NCI-H1694 treated with DMSO at 0.1 percent for 48 hours (cell line): ENCODE results near the gene FIGNL1.
"Not testable (repeated sequence)": the region's sequence is repeated elsewhere in the genome, so short reads cannot be mapped to it uniquely, and the experiment has no call there.

Experiments
- DNase-seq: peaks from one replicate; lab custom pipeline; 2025; lab: John Stamatoyannopoulos, UW

Gene FIGNL1

DNA sequence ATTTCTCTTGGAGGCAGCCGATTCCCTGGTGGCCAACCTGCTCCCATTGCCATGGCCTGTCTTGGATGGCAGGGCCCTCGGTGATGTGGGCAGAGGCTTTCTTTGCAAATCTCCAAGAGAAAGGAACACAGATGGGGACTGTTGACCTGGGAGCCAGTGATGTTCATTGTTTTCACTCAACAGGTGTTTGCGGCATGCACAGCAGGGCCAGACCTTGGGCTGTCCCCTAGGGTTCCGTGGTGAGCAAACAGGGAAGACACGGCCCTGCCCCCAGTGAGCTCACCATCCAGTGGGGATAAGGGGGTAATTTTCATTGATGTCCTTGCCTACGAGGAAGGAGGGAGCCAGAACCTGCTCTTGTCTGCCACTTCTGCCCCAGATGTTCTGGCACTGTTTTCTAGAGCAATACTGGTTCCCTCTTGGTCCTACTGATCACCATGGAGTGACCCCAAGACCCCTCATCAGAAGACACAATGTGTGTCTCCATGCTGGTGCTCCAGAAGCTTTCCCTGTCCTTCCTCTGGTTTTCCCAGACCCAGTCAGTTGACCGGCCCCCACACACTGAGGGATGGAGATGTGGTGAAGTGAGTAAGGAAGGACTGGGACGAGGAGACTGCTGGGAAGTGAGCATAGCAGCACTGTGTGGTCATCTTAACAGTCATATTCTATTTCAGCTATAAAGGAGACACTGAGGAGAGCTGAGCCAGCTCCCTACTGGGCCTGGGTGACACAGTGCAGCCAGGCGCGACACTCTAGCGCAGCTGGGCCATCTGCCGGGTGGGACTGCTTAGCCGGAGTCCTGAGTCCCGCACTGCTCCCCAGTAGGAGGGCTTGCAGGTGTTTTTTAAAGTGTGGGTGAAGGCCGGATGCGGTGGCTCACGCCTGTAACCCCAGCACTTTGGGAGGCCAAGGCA, 20.4 kb upstream of the FIGNL1 start:
- no peak for DNase-seq

DNA sequence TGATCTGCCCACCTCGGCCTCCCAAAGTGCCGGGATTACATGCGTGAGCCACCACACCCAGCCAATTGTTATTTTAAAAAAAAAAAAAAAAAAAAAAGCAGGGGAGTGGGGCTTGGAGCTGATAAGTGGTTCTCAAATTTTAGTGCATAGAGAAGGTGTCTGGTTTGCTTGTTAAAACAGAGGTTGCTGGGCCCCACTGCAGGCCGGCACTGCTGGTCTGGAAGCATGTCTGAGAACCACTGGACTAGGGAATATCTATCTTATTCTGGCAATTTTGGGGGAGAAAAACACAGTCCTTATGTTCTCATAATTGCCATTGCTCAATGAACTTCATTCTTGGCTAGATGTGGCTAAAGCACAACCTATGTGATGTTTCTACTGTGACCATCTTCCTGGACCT, 19.0 kb upstream of the FIGNL1 start:
- DNase-seq, result no peak

GRCh38 chr7:50467817-50468610, 17.9 kb upstream of the FIGNL1 start:
- peak; percentile 54 for DNase-seq

DNA sequence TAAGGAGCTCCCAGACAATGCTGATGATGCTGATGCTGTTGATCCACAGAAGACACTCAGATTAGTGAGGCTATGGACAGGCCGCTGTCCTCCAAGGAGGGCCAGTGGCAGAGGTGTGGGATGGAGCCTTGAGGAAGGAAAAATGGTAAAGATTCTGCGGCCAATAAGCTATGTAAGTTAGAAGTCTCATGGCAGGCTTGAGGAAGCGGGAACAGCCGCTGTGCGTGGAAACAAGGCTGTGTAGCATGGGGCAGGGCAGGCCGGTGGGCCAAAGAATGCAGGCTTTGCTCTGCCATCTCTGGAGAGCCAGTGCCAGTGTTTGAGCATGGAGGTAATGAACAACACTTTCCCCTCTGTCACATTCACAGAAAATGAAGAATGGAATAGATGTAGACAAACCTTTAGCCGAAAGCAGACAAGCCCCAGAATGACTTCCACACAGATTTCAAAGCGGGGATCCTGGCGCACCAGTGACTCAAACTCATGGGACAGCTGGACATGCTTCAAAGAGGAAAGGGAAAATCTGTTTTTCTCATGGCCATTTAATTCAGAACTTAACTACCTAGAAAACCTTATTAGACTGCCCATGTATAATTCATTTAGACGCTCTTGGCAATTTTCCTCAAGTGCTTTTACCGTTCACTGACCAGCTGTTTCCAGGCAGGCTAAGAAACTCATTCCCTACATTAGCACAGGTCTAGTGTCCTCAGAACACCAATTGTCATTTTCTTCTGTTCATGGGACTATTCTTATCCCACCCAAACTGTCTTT, 16.9 kb upstream of the FIGNL1 start:
- no peak for DNase-seq

GRCh38 chr7:50463035-50463434, 12.9 kb upstream of the FIGNL1 start:
- no peak for DNase-seq

DNA sequence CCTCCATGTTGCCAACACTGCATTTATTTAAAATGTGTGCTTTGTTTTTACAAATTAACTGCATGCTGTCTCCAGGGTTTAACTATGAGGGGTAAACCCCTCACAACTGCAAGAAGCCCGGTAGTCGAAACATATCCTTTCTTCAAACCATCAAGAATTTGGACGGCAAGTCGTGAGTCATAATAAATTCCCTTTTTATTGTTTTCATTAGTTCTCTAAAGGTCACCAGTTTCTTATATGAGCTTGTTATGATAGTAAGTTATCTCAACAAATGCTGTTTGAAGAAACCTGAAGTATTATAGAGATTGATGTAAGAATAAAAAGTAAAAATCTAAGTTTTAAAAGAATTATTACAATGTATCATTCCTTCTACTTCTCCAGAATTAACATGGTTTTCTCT, 12.2 kb upstream of the FIGNL1 start:
- no peak for DNase-seq

- no peak for DNase-seq
Measured at GRCh38 chr7:50461695-50462094, 11.5 kb upstream of the FIGNL1 start.

DNA sequence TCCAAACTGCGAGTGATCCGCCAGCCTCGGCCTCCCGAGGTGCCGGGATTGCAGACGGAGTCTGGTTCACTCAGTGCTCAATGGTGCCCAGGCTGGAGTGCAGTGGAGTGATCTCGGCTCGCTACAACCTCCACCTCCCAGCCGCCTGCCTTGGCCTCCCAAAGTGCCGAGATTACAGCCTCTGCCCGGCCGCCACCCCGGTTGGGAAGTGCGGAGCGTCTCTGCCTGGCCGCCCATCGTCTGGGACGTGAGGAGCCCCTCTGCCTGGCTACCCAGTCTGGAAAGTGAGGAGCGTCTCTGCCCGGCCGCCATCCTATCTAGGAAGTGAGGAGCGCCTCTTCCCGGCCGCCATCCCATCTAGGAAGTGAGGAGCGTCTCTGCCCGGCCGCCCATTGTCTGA, 9.0 kb upstream of the FIGNL1 start:
- DNase-seq, result not testable (repeated sequence)

DNA sequence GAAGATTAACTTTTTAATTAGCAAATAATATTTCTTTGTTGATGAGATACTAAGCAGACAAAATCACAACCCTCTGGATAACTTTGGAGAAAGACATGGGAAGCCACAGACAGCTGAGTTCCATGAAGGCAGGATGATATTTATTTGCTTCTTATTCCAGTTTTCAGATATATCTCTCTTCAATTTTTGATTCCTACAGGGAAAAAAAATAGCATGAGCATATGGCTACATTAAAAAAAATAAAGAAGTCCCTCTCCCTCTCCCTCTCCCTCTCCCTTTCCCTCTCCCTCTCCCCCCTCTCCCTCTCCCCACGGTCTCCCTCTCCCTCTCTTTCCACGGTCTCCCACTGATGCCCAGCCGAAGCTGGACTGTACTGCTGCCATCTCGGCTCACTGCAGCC, 8.5 kb upstream of the FIGNL1 start:
- not testable (repeated sequence) for DNase-seq

- no peak for DNase-seq
Measured at GRCh38 chr7:50456371-50457123, 6.4 kb upstream of the FIGNL1 start.

GRCh38 chr7:50455658-50456057, 5.5 kb upstream of the FIGNL1 start:
- DNase-seq, result no peak

DNA sequence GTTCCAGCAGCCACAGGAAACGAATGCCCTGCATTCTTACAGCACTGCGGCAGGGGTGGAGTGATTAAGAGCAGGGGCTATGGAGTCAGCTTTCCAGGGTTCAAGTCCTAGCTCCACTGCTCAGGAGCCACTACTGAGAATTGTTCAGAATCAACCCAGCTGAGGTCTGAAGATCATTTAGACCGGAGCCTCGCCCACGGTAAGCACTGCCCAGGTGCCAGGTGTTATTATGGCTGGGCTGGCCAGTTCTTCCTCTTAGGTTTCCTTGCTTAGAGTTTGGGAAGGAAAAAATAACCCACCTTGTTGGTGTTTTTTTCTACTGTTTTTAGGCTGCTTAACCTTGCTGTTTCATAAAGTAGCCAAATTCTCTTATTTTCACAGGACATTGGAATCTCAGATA, 4.8 kb upstream of the FIGNL1 start:
- no peak for DNase-seq

- DNase-seq, result no peak
Measured at GRCh38 chr7:50450590-50451032, 461 bp upstream of the FIGNL1 start.

GRCh38 chr7:50449501-50449880, 659 bp downstream of the FIGNL1 start:
- no peak for DNase-seq

DNA sequence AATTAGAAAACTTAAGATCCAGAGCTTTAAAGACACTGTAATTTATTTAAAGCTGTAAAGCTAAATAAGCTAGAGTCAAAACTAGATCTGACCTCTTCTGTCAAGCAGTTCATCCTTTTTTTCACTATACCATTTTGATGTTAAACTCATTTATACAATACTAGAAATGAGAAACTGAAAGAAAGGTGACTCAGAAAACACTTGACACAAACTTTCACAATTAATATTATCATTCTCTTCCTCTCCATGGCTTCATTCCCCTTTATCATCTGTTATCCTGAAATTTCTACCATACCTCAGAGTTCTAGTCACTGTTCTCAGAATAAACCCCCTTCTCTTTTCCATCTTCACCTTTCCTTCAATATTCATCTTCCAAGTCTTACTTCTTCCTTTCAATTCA, 1.3 kb downstream of the FIGNL1 start:
- DNase-seq, result no peak

DNA sequence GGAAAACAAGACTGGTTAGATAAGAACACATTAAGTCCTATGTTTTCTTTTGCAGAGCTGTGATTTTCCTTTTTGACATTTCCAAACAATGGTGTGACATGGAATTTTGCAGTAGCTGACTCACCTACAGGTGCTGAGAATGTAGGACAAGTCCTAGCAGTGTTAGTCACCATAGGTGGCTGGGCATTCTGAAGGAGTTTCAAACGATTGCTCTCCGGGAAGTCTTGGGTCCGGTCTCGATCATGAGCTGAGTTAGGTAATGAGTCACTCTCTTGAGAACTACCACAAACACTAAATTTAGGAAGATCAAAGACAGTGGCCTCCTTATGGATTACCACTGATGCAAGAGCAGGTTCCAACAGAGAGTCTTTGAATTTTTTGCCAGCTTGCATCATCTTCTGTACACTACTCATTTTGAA, 3.6 kb downstream of the FIGNL1 start:
- no peak for DNase-seq

DNA sequence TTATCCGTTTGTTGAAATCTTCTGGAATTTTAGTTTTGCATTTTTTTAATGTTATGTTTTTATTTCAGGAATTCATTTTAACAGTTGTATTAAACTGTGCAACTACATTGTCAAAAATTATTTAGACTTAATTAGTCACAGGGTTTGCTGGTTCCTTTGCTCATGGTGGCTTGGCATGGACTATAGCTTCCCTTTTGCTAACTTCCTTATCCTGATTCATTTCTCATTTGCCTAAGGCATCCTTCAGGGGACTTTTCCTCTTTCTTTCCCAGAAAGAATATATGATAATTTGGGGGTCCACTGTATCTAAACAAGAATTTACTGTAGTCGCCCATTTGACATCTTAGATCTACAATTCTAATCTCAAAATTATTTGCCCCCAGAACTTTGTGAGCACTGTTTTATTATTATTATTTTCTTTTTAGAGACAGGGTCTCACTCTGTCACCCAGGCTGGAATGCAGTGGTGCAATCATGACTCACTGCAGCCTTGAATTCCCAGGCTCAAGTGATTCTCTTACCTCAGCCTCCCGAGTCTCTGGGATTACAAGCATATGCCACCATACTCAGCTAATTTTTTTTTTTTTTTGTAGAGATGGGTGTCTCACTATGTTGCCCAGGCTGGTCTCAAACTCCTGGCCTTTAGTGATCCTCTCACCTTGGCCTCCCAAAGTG, 13.9 kb downstream of the FIGNL1 start:
- no peak for DNase-seq

DNA sequence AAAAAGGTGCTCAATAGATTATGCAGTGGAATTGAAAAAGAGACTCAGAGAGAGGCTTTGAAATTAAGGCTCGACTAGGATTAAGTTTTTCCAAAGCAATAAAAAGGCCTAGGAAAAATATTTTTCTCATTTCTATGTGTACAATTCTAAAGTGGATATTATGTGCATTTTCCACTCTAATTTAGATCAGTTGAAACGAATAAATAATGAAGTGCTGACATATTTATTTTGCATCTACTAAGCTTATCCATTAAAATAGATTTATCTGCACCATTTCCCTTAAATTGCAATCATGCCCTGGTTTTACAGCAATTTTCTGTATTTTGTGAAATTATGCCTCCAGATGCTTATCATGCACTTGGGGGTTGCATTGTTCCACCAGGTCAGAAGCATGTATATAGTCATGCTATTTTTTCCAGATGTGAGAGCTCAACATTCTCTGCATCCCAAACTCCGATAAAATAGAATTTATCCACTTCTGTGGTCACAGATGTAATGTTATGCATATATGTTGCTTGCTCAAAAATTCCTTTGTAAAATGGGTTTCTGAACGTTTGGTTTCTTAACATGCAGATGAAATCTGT, 18.3 kb downstream of the FIGNL1 start:
- DNase-seq, result no peak

GRCh38 chr7:50431316-50431715, 18.8 kb downstream of the FIGNL1 start:
- no peak for DNase-seq

DNA sequence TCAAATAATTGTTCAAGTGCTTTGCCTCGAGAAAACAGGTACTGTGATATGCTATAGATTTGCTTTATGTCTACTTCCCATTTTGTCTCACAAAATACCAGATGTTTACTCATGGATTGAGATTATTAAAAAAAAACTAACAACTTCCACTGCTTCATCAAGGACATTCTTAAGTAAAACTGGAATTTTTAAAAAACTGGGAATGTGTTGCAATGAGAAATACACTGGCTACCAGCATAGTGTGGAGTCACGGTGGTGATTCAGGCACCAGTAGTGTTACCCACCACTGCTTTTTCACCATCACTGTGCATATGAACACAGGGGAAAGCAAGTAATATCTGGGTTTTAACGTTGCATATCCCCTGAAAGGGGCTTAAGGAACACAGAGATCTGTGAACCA, 21.2 kb downstream of the FIGNL1 start:
- DNase-seq, result no peak

GRCh38 chr7:50427518-50427917, 22.6 kb downstream of the FIGNL1 start:
- no peak for DNase-seq
